Loucy (cell line): Measurements from ENCODE around the gene MAP4K1.

Source experiments
- H2AFZ ChIP-seq: fragments of 200-600 bp; sonication (generic); 2 replicates; pipeline ENCODE4 v1.6.0; 2016; ENCODE audit warnings: antibody characterized with exemption, mild to moderate bottlenecking, low read length, moderate library complexity
- H3F3A ChIP-seq: fragments of 200-600 bp; 2 replicates; pipeline ENCODE4 v1.6.0; 2016; ENCODE audit warnings: antibody characterized with exemption, low read depth, mild to moderate bottlenecking
- H3K27me3 ChIP-seq: fragments of 200-600 bp; sonication (generic); 2 replicates; pipeline ENCODE4 v1.6.1; 2014; ENCODE audit warnings: low read length, mild to moderate bottlenecking; ENCODE audit not compliant: insufficient read depth, poor library complexity, severe bottlenecking
- H3K36me3 ChIP-seq: fragments of 200-600 bp; sonication (generic); 2 replicates; pipeline ENCODE4 v1.6.1; 2016; ENCODE audit warnings: low read length; ENCODE audit not compliant: insufficient read depth
- H3K4me1 ChIP-seq: fragments of 200-600 bp; sonication (generic); 2 replicates; pipeline ENCODE4 v1.5.1; 2014; ENCODE audit warnings: low read length, mild to moderate bottlenecking; ENCODE audit not compliant: insufficient read depth, poor library complexity, severe bottlenecking
- H3K4me2 ChIP-seq: fragments of 200-600 bp; sonication (generic); 2 replicates; pipeline ENCODE4 v1.6.0; 2014; ENCODE audit warnings: antibody characterized with exemption, low read length, low read depth, mild to moderate bottlenecking; ENCODE audit not compliant: poor library complexity, severe bottlenecking
- H3K4me3 ChIP-seq: fragments of 200-600 bp; sonication (generic); 2 replicates; pipeline ENCODE4 v1.5.1; 2014; ENCODE audit warnings: low read length, mild to moderate bottlenecking, mixed read lengths; ENCODE audit not compliant: poor library complexity, severe bottlenecking
- H3K79me2 ChIP-seq: fragments of 200-600 bp; sonication (generic); 2 replicates; pipeline ENCODE4 v1.6.1; 2014; ENCODE audit warnings: low read length; ENCODE audit not compliant: insufficient read depth
- H3K9ac ChIP-seq: fragments of 200-600 bp; sonication (generic); 2 replicates; pipeline ENCODE4 v1.6.0; 2014; ENCODE audit warnings: mild to moderate bottlenecking, low read depth, low read length, moderate library complexity; ENCODE audit not compliant: poor library complexity, severe bottlenecking
- H3K9me2 ChIP-seq: fragments of 200-600 bp; sonication (generic); replicated peaks from 2 replicates; pipeline ENCODE4 v1.6.1; 2016; ENCODE audit warnings: low read depth, low read length, mixed read lengths
- H3K9me3 ChIP-seq: fragments of 200-600 bp; sonication (generic); 2 replicates; pipeline ENCODE4 v1.6.1; 2014; ENCODE audit warnings: mild to moderate bottlenecking, antibody characterized with exemption, low read length, low read depth; ENCODE audit not compliant: insufficient read depth
- H4K20me1 ChIP-seq: fragments of 200-600 bp; sonication (generic); 2 replicates; pipeline ENCODE4 v1.6.0; 2014; ENCODE audit warnings: antibody characterized with exemption, low read length, mild to moderate bottlenecking; ENCODE audit not compliant: insufficient read depth, poor library complexity, severe bottlenecking
- CTCF ChIP-seq: fragments of 200-600 bp; sonication (generic); conservative IDR thresholded peaks from 2 replicates; pipeline ENCODE4 v1.5.1; 2014; ENCODE audit warnings: mild to moderate bottlenecking, antibody characterized with exemption, low read length
- EZH2phosphoT487 ChIP-seq: fragments of 200-600 bp; IDR thresholded peaks from 2 replicates; pipeline ENCODE4 v1.6.1; 2018; ENCODE audit warnings: antibody characterized with exemption, mild to moderate bottlenecking, moderate library complexity, borderline replicate concordance

The MAP4K1 gene

GRCh38 chr19:38539751-38540150, 78.0 kb downstream of the MAP4K1 start:
- no peak overlapping the region for H3K4me2 ChIP-seq
- H4K20me1 ChIP-seq: no peaks in the 10 kb centered on the region
- H3K9me3 ChIP-seq: peaks cover 3% of the 10 kb centered on the region; the same call in 1 of the 2 replicates
- H3F3A ChIP-seq: no peaks in the 10 kb centered on the region
- H3K4me1 ChIP-seq: peaks cover 13% of the 10 kb centered on the region
- no peak overlapping the region for H3K4me3 ChIP-seq
- no peaks in the 10 kb centered on the region for H3K27me3 ChIP-seq
- H2AFZ ChIP-seq: no peak overlapping the region
- TF ChIP-seq CTCF (no peak), EZH2phosphoT487 (no peak)
- H3K79me2 ChIP-seq: no peaks in the 10 kb centered on the region
- no peaks in the 10 kb centered on the region for H3K9me2 ChIP-seq
- no peaks in the 10 kb centered on the region for H3K36me3 ChIP-seq
- no peak overlapping the region for H3K9ac ChIP-seq

DNA sequence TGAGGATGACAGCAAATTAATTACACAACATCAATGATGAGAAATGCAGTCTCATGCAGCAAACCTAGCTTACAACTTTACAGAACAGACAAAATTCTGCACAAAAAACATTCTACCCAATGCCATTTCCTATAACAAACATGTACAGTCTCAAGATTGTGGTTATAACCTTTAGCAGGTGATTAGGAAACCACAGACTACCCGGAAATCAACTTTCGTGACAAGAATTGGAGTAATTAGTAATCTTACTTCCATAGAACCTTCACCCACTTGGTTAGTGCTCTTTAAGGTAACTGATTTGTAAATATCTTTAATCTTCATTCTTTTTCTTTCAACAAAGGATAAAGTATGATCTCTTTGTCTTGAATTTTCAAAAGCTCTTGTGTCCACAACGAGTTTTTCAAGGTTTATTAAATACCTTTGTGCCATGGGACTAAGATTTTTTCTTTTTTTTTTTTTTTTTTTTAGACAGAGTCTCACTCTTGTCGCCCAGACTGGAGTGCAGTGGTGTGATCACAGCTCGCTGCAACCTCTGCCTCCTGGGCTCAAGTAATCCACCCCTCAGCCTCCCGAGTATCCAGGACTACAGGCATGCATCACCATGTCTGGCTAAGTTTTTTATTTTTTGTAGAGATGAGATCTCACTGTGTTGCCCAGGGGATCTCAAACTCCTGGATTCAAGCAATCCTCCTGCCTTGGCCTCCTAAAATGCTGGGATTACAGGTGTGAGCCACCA, 78.8 kb downstream of the MAP4K1 start:
- no peaks in the 10 kb centered on the region for H3K9me2 ChIP-seq
- H3K79me2 ChIP-seq: no peaks in the 10 kb centered on the region
- H3K4me3 ChIP-seq: no peak overlapping the region
- H3K9me3 ChIP-seq: peaks cover 3% of the 10 kb centered on the region; the same call in 1 of the 2 replicates
- H4K20me1 ChIP-seq: no peaks in the 10 kb centered on the region
- no peaks in the 10 kb centered on the region for H3K36me3 ChIP-seq
- peaks cover 9% of the 10 kb centered on the region for H3K4me1 ChIP-seq
- TF ChIP-seq EZH2phosphoT487 (no peak), CTCF (no peak)
- H3K4me2 ChIP-seq: peak overlapping the region; percentile 36
- no peaks in the 10 kb centered on the region for H3F3A ChIP-seq
- no peak overlapping the region for H3K9ac ChIP-seq
- no peak overlapping the region for H2AFZ ChIP-seq
- H3K27me3 ChIP-seq: no peaks in the 10 kb centered on the region

DNA sequence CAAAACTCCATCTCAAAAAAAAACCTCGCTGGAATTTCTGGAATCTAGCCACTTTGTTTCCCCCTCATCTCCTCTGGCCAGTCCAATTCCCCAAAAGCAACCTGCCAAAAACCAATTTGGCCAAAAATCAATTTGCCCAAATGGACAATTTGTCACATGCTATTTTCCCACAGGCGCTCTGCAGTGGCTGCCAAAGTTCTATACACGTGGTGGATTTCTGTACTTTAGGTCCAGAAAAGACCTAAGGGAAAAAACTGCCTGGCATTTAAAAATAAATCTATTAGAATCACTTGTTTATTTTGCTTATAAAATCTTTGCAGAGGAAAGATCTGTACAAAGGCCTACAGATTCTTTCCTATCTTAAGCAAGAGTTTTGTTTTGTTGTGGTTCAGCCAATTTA, 79.4 kb downstream of the MAP4K1 start:
- Histone ChIP-seq H3K4me1 (peaks cover 9% of the 10 kb centered on the region), H3F3A (no peaks in the 10 kb centered on the region), H3K4me3 (no peak overlapping the region), H3K9me3 (peaks cover 3% of the 10 kb centered on the region; the same call in 1 of the 2 replicates), H3K9ac (no peak overlapping the region), H3K79me2 (no peaks in the 10 kb centered on the region), H2AFZ (no peak overlapping the region), H3K4me2 (peak overlapping the region; percentile 36), H3K27me3 (no peaks in the 10 kb centered on the region), H4K20me1 (no peaks in the 10 kb centered on the region), H3K9me2 (no peaks in the 10 kb centered on the region), H3K36me3 (no peaks in the 10 kb centered on the region)
- TF ChIP-seq CTCF: no peak
- no peak for TF ChIP-seq EZH2phosphoT487
